Renal pelvis (tissue), 4 donors: ENCODE data around the gene RAP1GAP2. TPM values are rescaled to one million over a fixed set of nuclear protein-coding genes. Genes with fewer than 3 reads are reported as not detected.
A peak's percentile ranks its signal among the peaks of the same experiment; 100 is the strongest.
"Not testable (repeated sequence)": the region's sequence is repeated elsewhere in the genome, so short reads cannot be mapped to it uniquely, and the experiment has no call there.

Source experiments
- DNase-seq: peaks from one replicate; pipeline ENCODE4 v3.0.0-alpha.2; 2013
- polyA plus RNA-seq, 3 donors: library from polyadenylated mRNA; unstranded; fragments of 120-200 nt; gene quantifications; one replicate each; pipeline ENCODE4 v1.2.1, GENCODE V29; 2013; ENCODE audit not compliant: insufficient read length in 3 of 3

Gene RAP1GAP2
- polyA plus RNA-seq, 3 donors, result 26.3 to 33.3 (median 27.0) TPM

DNA sequence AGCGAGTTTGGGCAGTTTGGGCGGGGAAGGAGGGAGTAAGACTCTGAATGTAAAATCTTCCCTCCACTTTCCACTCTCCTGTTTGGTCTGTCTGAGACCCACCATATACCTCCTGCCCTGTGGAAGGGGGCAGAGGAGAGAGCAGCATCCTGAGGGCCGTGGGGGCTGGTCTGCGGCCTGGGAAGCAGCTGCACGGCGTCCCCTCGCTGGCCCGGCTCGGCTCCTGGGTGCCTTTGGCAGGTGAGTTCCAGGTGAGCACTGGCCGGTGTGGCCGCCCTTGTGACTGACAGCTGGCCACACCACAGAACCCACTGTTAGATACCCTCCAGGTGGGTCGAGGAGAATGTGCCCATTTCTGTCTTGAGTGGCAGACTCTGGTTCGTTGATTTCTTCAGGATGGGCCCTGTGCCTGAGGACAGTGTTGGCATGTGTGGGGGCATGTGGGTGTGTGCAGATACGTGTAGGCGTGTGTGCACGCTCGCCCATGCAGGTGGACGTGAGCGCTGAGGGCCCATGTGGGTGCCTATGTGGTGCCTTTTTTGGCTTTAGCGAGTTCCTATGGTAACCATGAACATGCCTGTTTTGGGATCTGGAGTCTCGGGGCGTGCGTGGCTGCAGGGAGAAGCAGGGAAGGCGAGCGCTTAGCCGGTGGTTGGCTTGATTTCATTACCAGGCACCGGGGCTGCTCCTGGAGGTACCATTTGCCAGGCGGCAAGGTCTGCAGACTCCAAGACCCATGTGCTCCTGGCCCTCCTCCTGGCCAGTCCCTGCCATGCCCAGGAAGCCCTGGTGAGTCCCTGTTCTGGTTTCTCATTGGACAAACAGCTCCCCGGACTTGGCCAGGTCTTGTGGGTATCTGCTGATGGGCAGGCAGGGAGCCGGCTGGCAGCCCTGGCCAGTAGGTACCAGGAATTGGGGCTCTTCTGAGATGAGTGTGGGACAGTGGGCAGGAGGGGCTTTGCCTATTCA, 12.4 kb downstream of the RAP1GAP2 start:
- DNase-seq, result no peak

DNA sequence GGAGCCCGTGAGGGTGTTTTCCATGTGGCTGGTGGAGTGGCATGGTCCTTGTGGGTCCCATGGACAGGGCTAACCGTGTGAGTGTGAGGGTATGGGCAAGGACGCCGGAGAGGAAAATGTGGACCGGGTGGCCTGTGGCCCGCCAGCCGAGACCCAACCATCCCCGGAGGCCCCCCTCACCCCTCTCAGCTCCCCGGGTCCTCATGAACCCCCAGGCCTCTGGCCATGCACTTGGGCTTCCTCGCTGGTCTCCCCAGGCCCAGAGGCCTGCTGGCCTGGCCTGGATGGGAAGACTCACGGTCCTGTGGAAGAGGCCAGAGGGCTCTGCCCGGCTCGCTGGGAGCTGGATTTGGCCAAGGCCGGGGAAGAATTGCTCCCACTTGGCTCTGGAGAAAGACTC, 13.1 kb downstream of the RAP1GAP2 start:
- DNase-seq, result no peak

DNA sequence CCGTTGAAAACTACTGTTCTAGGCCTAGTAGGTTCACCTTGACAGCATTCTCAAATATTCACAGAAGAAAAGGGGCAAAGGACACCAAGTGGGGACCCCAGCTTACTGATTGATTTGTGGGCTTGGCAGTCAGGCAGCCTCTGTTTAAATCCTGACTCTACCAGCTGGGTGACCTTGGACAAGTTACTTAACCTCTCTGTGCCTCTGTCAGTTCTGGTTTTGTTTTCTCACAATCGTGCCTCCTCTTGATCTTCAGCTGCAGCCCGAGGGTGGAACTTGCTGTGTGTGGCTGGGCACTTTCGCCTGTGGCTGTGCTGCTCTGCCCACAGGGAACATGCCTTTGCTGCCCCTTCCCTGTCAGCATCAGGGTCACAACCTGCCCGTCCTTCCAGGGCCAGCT, 17.8 kb downstream of the RAP1GAP2 start:
- no peak for DNase-seq

DNA sequence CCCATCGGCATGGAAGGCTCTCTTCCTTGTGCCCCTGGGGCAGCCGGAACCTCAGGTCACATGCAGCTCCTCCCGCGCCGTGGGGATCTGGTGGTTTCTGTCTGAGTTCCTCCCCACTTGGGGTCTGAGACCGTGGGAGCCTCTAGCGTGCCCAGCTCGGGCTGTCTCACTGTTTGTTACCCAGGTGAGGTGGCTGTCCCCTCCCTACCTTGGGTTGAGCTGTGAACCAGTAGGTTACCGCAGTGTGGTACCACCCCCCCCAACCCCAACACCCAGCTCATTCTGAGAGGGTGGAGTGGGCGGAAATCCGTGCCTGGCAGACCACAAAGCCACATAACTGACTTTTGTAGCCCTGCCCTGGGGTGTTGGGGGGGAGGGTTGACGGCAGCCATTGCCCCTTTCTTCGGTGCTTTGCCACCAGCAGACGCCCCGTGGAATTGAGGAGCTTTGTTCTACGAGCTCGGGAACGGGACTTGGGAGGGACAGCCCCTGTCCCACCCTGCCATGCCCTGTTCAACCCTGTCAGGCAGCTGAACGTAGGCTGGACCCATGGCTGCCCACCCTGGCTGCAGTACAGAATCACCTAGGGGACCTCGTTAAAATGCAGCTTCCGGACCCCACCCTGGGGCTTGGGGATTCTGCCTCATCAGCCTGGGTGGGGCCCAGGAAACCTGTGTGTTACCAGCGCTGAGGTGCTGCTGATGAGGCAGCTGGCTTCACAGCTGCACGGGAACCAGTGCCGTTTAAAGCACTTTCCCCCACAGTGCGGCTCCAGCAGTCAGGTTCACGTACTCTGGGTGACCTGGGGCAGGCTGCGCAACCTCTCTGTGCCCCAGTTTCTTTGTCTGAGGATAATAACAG, 18.5 kb downstream of the RAP1GAP2 start:
- no peak for DNase-seq

DNA sequence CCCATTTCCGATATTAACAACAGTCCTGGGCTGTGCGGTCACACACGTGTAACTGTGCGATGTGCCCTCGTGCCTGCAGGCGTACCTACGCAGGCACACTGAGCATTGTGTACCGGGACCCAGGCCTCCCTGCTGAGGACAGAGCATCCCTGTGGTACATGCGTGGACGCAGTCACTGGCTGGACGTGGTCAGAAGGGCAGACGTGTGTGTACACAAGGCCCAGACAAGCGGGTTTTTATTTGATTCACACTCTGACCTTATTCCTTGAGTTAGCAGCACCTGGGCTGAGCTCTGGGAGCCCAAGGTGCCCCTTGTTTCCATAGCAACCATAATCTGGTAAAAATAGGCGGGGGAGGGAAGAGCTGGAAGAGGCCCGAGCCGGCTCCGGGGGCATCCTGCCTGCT, 19.5 kb downstream of the RAP1GAP2 start:
- no peak for DNase-seq

DNA sequence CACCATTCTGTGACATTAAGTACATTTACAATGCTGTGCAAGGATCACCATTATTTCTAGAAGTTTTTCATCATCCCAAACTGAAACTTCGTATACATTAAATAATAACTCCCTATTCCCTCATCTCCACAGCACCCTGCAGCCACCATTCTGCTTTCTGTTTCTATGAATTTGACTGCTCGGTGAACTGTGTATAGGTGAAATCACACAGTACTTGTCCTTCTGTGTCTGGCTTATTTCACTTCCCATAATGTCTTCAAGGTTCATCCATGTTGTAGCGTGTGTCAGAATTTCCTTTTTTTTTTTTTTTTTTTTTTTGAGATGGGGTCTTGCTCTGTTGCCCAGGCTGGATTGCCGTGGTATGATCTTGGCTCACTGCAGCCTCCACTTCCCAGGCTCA, 20.4 kb downstream of the RAP1GAP2 start:
- DNase-seq, result no peak

DNA sequence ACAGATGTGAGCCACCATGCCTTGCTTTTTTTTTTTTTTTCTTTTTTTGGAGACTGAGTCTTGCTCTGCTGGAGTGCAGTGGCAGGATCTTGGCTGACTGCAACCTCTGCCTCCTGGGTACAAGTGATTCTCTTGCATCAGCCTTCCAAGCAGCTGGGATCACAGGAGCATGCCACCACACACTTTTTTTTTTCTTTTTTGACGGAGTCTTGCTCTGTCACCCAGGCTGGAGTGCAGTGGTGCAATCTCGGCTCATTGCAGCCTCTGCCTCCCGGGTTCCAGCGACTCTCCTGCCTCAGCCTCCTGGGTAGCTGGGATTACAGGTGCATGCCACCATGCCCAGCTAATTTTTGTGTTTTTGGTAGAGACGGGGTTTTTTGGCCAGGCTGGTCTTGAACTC, 23.1 kb downstream of the RAP1GAP2 start:
- not testable (repeated sequence) for DNase-seq

DNA sequence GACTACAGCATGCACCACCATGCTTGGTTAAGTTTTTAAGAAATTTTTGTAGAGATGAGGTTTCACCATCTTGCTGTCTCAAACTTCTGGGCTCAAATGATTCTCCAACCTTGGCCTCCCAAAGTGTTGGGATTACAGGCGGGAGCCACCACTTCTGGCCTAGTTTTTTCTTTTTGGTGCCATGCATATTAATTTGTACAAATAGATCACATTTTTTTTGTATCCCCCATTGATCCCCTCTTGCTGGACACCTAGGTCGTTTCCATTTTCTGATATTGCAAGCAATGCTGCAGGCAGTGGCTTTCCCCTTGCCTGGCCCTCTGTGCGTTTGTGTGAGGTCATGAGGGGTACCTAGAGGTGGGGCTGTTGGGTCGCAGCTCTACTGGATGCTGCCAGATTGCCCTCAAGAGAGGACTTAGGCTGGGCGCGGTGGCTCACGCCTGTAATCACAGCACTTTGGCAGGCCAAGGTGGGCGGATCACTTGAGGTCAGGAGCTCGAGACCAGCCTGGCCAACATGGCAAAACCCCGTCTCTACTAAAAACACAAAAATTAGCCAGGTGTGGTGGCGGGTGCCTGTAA, 23.8 kb downstream of the RAP1GAP2 start:
- DNase-seq, result no peak

DNA sequence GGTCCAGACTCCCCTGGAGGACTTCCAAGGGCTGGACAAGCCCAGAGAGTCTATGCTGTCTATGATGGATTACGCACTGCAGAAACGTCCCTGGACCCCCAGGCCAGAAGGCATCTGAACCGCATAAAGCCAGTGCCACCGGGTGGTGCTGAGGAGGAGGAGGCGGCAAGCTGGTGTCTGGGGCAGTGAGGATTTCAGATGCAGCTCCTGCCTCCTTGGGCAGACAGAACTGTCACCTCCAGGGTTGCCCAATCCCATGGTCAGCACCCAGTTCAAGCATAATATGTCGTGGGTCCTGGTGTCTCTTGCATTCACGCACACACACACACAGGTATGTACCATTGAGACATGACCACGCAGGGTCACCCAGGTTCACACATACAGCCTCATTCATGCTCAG, 25.6 kb downstream of the RAP1GAP2 start:
- no peak for DNase-seq

DNA sequence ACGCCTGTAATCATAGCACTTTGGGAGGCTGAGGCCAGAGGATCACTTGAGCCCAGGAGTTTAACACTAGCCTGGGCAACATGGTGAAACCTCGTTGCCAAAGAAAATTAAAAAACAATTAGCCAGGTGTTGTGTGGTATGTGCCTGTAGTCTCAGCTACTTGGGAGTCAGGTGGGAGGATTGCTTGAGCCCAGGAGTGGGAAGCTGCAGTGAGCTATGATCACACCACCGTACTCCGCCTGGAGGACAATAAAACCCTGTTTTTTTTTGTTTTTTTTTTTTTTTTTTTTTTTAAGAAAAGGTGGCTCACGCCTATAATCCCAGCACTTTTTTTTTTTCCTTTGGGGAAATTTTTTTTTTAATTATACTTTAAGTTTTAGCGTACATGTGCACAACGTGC, 26.1 kb downstream of the RAP1GAP2 start:
- DNase-seq, result no peak

DNA sequence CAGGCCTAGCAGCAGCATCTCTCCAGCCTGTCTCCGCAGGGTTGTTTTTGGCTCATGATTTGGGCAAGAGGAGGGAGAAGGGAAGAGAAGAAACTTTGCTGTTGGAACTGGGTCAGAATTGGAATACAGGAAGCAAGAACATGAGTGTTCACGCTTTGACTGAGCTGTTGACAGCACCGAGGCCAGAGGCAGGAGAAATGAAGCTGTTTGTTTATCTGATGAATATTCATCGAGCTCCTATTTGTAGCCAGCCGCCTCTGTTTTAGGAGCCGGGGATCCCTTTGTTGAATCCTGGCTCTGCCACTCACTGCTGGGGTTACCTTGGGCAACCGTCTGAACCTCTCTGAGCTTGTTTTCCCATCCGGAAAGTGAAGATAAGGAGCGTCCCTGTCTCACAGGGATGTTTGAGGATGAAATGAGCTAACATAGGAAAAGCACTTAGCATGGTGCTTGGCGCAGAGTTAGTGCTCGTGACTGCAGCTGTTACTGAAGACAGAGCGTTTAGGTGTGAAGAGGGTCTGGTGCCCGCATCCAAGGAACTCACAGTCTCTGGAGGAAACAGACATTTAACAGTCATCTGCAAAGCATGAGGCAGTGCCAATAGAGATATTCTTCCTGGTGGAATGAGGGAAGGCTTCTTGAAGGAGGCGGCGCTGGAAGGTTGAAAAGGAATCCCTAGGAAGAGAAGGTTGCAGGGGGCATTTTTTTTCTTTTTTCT, 29.2 kb downstream of the RAP1GAP2 start:
- DNase-seq, result no peak

DNA sequence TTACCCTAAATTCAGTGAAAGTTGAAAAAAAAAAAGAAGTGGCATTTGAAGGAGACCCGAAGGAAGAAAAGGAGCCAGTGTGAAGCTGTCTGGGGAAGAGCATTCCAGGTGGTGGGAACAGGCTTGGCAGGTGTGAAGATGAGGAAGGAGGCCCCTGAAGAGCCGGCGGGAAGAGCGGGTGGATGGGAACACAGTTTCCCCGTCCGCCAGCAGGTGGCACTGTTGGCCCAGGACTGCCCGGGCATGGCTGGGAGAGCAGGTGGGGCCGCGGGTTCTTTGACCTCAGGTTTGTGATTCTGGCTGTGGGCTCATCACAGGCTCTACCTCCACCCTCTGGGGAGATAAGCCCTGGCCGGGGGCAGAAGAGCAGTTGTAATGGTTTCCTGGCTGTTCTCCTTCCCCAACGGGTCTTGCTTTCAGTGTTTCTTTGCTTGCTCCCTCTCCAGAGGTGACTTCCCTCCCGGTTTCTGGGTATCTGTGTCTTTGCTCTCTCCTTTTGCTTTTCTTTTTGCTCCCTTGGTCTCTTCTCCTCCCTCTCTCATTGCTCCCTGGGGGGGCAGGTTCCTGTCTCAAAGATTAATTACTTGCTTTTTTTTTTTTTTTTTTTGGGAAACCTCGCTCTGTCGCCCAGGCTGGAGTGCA, 32.3 kb downstream of the RAP1GAP2 start:
- no peak for DNase-seq

DNA sequence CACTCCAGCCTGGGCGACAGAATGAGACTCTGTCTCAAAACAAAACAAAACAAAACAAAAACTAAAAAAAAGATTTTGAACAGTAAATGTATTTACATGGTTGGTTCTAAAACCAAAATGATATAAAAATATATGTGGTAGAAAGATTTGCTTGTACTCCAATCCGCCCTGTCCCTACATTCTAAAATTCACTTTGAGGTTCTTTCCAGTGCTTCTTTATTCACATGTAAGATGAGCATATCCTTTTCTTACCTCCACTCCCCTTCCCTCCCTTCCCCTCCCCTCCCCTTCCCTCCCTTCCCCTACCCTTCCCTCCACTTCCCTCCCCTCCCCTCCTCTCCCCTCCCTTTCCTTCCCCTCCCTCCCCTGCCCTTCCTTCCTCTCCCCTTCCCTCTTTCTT, 34.4 kb downstream of the RAP1GAP2 start:
- no peak for DNase-seq

DNA sequence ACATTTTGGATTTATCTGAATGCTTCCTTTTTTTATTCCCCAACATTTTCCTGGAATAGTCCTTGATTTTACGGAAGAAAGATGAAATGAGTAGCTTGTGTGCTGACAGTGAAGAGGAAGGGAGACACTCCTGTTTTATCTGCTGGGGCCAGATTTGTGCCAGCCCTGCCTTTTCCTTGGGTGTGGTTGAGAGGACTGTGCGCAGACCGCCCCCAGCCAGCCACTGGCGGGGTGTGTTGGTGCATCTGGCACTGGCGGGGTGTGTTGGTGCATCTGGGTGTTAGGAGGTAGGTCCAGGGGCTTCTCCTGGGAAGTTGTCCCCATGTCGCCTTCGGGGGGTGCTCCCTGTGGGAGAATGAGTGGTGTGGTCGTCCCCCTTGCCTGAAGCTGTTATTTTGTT, 39.5 kb downstream of the RAP1GAP2 start:
- DNase-seq, result no peak

DNA sequence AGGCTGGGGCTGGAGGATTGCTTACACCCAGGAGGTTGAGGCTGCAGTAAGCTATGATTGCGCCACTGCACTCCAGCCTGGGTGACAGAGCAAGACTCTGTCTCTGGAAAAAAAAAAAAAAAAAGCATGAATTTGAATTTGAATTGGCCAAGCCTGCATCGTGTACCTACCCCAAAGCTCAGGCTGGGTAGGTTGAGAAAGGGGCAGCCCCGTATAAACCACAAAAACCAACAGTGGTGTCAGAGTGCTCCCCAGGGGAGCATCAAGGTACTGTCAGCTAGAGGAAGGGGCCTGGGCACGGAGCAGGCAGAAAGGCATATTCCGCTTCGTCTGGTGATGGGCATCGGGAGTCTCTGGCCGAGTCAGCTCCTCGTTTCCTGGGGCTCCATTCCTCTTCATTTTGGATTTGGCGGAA, 40.9 kb downstream of the RAP1GAP2 start:
- DNase-seq, result no peak

DNA sequence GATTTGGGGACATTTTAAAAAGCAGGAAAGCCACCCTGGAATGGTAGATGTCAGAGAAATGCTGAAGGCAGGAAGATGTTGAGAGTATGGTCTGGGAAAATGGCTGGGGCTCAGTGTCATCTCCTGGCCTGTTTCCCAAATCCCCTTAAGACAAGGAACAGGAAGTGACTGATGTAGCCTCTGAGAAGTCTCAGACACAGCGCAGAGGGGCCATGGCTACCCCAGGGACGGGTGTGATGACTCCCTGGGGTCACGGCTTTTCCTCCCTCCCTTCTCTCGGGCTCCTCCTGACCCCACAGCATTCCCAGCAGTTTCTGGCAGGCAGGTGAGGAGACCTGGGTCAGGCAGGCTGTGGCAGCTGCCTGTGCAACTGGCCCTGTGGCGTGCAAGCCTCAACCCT, 45.4 kb downstream of the RAP1GAP2 start:
- DNase-seq, result no peak

DNA sequence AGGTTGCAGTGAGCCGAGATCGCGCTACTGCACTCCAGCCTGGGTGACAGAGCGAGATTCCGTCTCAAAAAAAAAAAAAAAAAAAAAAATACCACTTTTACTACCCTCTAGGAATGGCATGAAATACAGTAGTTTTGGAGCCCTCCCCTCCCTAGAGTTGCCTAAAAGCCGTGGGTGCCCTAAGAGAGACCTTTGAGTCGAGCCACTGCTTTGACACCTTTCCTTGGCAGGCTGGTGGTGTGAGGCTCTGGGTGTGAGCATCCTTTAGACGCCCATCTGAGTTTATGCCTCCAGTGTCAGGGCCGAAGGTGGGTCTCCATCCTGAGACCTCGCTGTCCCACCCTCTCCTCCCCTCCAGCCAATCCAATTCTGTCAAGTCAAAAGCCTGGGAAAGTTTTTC, 46.2 kb downstream of the RAP1GAP2 start:
- DNase-seq, result no peak

DNA sequence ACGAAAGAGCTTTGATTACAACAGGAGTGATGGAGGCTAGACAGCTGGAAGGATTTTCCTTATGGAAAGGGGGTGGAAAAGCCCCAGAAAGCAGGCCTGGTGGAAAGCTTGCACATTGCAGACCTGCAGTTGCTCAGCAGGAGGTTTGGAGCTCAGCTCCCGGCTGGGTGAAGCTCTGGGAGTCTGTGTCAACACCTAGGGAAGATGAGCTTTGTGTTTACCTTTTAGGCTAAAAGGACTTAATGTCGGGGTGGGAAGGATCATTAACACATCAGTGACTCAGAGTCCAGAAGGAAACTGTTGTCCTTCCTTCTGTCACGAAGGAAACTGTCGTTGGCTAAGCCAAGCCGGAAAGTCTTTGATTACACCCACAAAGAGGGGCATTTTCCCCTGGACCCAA, 48.2 kb downstream of the RAP1GAP2 start:
- DNase-seq, result peak; percentile 14

DNA sequence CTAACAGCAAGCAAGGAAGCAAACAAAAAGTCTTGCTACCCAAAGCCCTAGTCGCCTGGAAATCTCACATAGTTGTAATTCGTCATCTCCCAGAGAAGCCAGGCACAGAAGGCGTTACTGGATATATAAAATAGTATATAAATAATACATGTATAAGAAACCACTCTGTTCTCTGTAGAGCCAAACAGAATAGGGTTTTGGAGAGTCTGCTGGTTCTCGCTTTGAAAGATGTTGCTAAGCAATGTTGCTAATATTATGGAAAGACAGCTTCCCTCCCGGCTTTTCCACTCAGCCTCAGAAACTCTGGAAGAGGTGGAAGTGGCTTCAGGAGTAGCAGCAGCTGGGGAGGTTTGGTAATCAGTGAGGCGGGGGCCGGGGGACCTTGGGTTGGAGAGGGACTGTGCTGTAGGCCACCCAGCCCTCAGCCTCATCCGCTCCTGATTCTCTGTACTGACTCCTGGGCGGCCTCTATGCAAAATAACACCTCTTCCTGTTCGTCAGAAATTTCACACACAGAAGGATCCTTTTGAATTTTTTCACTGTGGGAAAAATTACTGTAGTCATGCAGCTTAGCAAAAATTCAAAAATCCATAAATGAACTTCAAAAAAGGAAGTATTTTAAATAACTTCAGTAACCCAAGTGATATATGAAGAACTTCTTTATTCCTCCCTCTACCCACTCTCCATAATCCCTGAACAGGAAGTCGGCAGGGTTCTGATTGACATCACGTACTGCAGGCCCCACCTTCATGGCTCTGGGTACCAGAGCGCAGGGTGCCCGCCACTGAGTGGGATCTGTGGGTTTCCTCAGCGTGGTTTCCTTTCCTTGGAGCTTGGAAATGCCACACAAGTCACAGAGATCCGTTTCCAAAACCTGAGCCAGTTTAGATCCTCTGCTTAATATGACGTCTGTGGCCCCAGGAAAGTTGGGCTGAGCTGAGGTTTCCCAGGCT, 51.4 kb downstream of the RAP1GAP2 start:
- DNase-seq, result no peak

DNA sequence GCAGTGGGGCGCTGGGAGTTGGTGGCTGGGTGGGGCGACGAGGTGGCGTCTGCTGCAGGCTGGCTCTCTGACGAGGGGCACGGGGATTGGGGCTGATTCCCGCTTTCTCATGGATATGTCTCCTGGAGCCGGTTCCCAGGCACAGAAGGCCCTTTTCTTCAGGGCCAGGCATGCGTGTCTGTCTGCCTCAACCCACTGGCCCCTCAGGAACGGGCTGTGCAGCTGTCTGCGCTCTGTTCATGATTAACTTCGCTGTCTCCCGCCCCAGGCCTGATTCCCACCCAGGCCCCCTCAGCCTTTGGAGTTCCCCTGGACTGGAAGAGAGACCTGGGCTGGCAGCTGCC, 53.1 kb downstream of the RAP1GAP2 start:
- DNase-seq, result peak; percentile 68
